Skeletal muscle cell (primary cell): ENCODE results near the gene RAP1GDS1.
A peak's percentile ranks its signal among the peaks of the same experiment; 100 is the strongest.

Source experiments
- DNase-seq: peaks from one replicate; pipeline ENCODE4 v3.0.0-alpha.2; 2010; ENCODE audit warnings: low read depth
- H3K4me3 ChIP-seq: 2 replicates; pipeline ENCODE4 v1.5.1; 2011; ENCODE audit warnings: low read depth, mild to moderate bottlenecking, control low read depth, low read length, moderate library complexity

The RAP1GDS1 gene

GRCh38 chr4:98260579-98261404 lies at the start of gene RAP1GDS1:
TSS of gene RAP1GDS1 (plus strand) at chr4:98261384. CDS start at chr4:98261566, 182 bp downstream.
- DNase-seq, result peak; percentile 93
- peak within 1 kb of the TSS; percentile 88 for H3K4me3 ChIP-seq

GRCh38 chr4:98222306-98222705 lies 38.9 kb upstream of the RAP1GDS1 start:
- H3K4me3 ChIP-seq, result no peak overlapping the region
- DNase-seq, result no peak

- H3K4me3 ChIP-seq, result no peak overlapping the region
These were observed 34.8 kb upstream of the RAP1GDS1 start for GRCh38 chr4:98226396-98226795.

GRCh38 chr4:98230961-98231360 lies 30.2 kb upstream of the RAP1GDS1 start:
- H3K4me3 ChIP-seq, result no peak overlapping the region
- DNase-seq, result no peak

More at GRCh38 chr4:98226396-98226795, 34.8 kb upstream of the RAP1GDS1 start:
- no peak for DNase-seq

- no peak overlapping the region for H3K4me3 ChIP-seq
- peak; percentile 1 for DNase-seq
These were observed 29.0 kb upstream of the RAP1GDS1 start for GRCh38 chr4:98232202-98232601.

- DNase-seq, result no peak
- H3K4me3 ChIP-seq, result no peak overlapping the region
These were observed 24.0 kb upstream of the RAP1GDS1 start for GRCh38 chr4:98237204-98237603.

- H3K4me3 ChIP-seq, result no peak overlapping the region
- DNase-seq, result no peak
These were observed 19.1 kb upstream of the RAP1GDS1 start for GRCh38 chr4:98242063-98242462.

- no peak for DNase-seq
- H3K4me3 ChIP-seq, result no peak overlapping the region
These were observed 18.6 kb upstream of the RAP1GDS1 start for GRCh38 chr4:98242538-98242937.

- DNase-seq, result no peak
- no peak overlapping the region for H3K4me3 ChIP-seq
These were observed 16.0 kb upstream of the RAP1GDS1 start for GRCh38 chr4:98245226-98245625.

GRCh38 chr4:98248934-98249333 lies 12.2 kb upstream of the RAP1GDS1 start:
- DNase-seq, result no peak
- H3K4me3 ChIP-seq, result no peak overlapping the region

- no peak overlapping the region for H3K4me3 ChIP-seq
- no peak for DNase-seq
These were observed 11.4 kb upstream of the RAP1GDS1 start for GRCh38 chr4:98249831-98250230.

- H3K4me3 ChIP-seq, result no peak overlapping the region
- DNase-seq, result no peak
These were observed 7.7 kb upstream of the RAP1GDS1 start for GRCh38 chr4:98253499-98253898.

- peak overlapping the region; percentile 77 for H3K4me3 ChIP-seq
- DNase-seq, result no peak
These were observed 1.1 kb upstream of the RAP1GDS1 start for GRCh38 chr4:98260047-98260578.

GRCh38 chr4:98261405-98262291 lies 464 bp downstream of the RAP1GDS1 start:
- DNase-seq, result peak; percentile 17
- peak overlapping the region; percentile 88 for H3K4me3 ChIP-seq

GRCh38 chr4:98262431-98262830 lies 1.2 kb downstream of the RAP1GDS1 start:
- no peak for DNase-seq
- H3K4me3 ChIP-seq, result peak overlapping the region; percentile 88

GRCh38 chr4:98267498-98267897 lies 6.3 kb downstream of the RAP1GDS1 start:
- no peak for DNase-seq
- no peak overlapping the region for H3K4me3 ChIP-seq

- no peak for DNase-seq
- H3K4me3 ChIP-seq, result no peak overlapping the region
These were observed 14.0 kb downstream of the RAP1GDS1 start for GRCh38 chr4:98275145-98275544.

GRCh38 chr4:98283219-98284189 lies 22.3 kb downstream of the RAP1GDS1 start:
- no peak for DNase-seq
- no peak overlapping the region for H3K4me3 ChIP-seq

GRCh38 chr4:98284640-98285046 lies 23.5 kb downstream of the RAP1GDS1 start:
- no peak overlapping the region for H3K4me3 ChIP-seq
- DNase-seq, result no peak
